SKM-1 (cell line): ENCODE data around the gene ABCG2.
"Not testable (repeated sequence)": the region's sequence is repeated elsewhere in the genome, so short reads cannot be mapped to it uniquely, and the experiment has no call there.

Experiments used
- DNase-seq: peaks from one replicate; lab custom pipeline; 2025; ENCODE audit not compliant: unreplicated experiment; lab: John Stamatoyannopoulos, UW

The ABCG2 gene

GRCh38 chr4:88169298-88169697 is 10.9 kb upstream of the ABCG2 start:
- no peak for DNase-seq

GRCh38 chr4:88166608-88167007 is 8.2 kb upstream of the ABCG2 start:
- DNase-seq, result no peak

DNA sequence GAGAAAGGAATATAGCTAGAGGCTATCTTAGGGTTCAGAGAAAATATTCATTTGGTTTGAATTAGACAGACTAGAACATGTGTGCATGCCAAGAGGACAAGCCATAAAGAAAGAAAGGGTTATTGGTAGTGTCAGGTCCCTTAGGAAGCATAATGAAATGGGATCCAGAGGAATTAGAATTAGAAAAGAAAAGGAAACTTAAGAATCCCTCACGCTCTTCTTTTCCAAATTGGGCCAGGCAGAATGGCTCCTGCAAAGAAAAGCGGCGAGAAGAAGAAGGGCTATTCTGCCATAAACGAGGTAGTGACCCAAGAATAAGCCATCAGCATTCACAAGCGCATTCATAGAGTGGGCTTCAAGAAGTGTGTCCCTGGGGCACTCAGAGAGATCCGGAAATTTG is 4.9 kb upstream of the ABCG2 start:
- no peak for DNase-seq

DNA sequence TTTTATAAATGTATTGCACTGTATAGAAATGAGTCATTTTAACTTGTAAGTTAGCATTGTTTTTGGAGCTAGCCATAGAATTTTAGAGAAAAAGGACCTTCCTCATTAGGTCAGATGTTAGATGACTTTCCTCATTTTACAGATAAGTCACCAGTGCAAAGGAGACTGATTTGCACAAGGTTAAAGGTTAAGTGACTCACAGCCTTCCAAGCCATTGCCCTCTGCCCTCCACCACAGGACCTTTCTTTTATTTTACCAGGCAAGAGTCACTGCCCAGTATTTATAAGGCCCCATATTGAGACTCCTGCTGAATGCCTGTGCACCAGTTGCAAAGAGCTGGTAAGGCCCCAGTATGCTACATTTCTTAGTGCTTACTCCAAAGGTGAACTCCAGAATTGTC is 4.2 kb upstream of the ABCG2 start:
- no peak for DNase-seq

DNA sequence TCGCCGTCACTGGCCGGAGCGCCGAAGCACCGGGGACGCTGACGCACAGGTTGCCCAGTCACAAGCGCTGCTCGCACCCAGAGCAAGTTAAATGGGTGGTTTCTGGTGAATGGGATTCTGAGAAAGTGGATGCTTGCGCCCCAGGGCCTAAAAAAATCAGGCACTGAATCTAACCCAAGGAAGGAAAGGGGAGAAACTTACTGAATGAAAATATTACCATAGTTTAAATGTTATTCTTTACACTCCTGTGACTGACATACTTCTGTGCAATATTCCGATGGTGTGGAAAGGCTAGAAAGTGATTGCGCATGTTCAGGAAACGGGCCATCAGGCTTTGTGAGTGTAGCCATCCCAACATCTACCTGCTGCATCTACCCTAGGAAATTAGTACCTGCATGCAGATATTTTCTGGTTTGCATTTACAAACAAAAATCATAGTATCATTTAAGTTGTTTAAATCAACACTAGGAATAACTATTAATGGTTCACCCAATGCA is 838 bp upstream of the ABCG2 start:
- DNase-seq, result no peak

GRCh38 chr4:88158038-88158488 is 376 bp downstream of the ABCG2 start:
- DNase-seq, result no peak

DNA sequence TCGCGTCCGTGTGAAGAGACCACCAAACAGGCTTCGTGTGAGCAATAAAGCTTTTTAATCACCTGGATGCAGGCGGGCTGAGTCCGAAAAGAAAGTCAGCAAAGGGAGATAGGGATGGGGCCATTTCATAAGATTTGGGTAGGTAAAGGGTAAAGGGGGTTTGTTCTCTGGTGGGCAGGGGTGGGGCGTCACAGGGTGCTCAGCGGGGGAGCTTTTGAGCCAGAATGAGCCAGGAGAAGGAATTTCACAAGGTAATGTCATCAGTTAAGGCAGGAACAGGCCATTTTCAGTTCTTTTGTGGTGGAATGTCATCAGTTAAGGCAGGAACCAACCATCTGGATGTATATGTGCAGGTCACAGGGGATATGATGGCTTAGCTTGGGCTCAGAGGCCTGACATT is 6.1 kb downstream of the ABCG2 start:
- not testable (repeated sequence) for DNase-seq

DNA sequence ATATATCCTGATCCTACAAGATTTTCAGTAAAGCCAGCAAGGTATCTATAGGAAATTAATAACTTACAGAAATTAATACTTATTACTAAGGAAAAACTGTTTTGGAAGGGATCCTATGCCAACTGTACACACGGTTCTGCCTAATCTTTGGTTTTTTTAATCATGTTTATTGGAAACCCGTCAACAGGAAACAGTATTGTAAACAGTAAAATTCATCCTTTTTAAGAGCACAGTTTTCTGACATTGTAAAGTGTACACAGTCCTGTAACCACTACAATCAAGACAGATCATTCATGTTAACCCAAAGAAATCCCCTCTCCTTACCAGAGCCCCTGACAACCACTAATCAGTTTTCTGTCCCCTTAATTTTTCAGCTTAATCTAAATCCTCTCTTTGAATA is 9.9 kb downstream of the ABCG2 start:
- no peak for DNase-seq

DNA sequence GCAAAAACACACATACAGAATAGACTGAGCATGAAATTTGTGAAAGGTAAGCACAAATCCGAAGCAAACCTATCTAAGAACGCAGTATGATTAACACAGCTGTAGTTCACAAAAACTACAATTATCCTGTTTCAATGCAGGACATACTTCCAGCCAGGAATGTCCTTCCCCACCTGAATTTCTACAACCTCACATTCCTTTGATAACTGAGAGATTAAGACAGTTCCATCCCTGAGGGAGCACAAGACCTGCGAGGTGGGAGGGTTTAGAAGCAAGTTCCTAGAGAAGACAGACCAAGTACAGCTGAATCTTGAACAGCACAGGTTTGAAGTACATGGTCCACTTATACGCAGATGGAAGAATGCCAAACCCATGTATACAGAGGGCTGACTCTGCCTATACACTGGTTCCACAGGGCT is 10.6 kb downstream of the ABCG2 start:
- no peak for DNase-seq

GRCh38 chr4:88146891-88147290 is 11.5 kb downstream of the ABCG2 start:
- DNase-seq, result no peak

DNA sequence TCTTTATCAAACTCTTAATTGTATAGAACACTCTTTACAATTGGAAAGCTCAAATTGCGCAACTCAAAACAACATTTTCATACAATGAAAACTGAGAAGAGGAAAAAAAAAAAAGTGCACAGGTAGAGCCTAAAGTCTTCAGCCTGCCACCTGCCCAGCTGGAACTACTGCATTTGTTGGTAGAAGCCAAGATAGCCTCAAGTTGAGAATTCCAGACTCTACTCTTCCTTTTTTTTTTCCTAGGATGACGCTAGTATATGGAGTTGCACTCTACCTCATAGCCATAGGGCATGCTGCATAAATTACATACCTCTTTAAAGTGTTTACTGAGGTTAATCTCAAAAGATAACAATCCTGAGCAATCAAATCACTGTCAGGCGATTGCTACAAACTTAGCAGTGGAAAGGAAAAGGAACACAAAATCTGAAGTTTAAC is 13.6 kb downstream of the ABCG2 start:
- no peak for DNase-seq

DNA sequence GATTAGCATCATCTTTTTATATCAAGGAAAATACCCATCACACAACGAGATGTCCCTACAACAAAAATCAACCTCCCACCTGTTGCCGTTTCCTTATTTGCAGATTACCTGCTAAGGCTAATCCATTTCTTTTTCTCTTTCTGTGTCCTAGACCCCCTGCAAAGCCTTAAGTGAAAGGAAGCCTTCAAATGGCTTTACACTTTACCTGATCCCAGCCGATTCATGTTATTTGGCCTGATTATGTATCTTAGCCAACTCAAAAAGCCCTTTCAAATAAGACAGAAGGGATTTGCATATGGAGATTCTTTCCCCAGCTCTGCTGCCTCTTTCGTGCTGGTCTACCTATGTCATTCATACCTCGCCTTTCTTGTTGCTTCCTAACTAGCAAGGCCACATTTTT is 14.4 kb downstream of the ABCG2 start:
- no peak for DNase-seq

DNA sequence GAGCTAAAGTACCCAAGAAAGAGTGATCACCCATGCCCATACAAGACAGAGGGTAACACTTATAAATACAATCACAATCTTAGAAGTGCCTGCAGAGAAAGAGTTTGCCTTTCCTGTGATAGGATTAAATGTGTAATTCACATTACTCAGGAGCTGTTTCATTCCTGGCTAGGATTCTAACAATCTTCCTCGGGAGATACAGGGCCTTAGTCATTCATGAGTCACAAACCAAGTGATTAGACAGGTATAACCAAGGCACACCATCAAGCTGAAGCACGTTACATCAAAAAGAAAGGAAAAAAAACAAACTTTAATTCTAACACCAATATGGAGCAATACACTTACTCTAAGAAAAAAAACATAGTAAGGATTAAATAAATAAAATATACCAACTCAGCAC is 14.9 kb downstream of the ABCG2 start:
- DNase-seq, result no peak

- DNase-seq, result no peak
These were observed 19.9 kb downstream of the ABCG2 start for GRCh38 chr4:88138561-88138960.

DNA sequence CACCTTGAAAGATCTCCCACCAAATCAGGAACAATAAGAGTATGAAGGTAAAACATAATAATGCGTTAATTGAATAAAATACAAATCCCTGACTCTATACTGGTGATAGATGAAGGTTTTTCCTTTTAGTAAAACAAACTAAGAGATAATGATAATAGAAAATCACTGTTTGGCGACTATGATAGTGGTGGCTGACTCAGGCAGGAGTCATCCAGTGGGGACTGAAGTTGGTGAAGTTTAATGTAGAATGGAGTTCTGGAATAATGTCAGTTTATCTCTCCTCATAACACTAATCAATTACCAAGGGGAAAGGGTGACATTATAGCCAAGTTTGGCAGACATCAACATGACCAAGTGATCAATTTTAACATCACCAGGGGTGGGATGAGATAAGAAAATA is 21.3 kb downstream of the ABCG2 start:
- no peak for DNase-seq

GRCh38 chr4:88136249-88136648 is 22.2 kb downstream of the ABCG2 start:
- no peak for DNase-seq

- no peak for DNase-seq
These were observed 23.1 kb downstream of the ABCG2 start for GRCh38 chr4:88135356-88135663.

DNA sequence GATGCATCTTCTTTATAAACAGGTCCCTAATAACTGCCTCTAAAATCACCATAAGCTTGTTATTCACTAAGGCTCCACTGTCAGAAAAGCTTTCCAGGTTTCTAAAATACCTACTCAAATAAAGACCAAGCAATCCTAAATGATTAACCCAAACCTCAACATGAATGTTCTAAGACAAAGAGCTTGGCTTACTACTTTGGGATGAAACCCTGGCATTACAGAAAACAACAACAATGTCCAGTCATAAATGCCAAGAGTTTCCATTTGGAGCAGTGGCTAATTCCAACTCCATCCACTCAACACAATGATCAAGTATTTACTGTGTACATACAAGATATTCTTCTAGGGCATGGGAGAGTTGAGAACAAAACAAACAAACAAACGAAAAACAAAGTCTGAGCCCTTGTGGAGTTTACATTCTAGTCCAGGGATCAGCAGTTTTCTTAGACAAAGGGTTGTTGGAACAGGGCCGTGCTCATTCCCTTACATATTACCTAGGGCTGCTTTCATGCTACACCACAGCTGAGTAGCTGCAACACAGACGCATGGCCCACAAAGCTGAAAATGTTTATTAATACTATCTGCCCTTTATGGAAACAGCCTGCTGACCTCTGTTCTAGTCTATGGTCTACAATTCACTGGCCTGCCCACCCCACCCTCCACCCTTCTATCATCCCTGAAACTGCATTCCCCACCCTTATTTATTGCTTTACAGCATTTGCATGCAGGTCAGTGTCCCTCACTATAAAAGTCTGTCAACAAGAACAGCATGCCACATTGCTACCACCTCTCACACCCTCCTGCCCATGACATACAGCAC is 23.7 kb downstream of the ABCG2 start:
- DNase-seq, result no peak

GRCh38 chr4:88134111-88134510 is 24.3 kb downstream of the ABCG2 start:
- DNase-seq, result no peak

GRCh38 chr4:88130544-88131305 is 27.7 kb downstream of the ABCG2 start:
- peak; percentile 42 for DNase-seq

DNA sequence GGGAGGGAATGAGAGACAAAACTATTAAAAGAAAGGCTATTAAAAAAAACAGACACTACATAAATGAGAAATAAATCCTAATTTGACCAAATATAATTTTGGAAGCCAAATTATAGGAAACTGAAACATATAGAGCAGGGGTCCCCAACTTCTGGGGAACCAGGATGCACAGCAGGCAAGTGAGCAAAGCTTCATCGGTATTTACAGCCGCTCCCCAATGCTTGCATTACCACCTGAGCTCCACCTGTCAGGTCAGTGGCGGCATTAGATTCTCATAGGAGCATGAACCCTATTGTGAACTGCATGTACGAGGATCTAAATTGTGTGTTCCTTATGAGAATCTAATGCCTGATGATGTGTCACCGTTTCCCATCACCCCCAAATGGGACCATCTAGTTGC is 28.4 kb downstream of the ABCG2 start:
- no peak for DNase-seq

GRCh38 chr4:88122260-88122659 is 36.2 kb downstream of the ABCG2 start:
- DNase-seq, result not testable (repeated sequence)
